ENCODE results near the gene SPRYD7. TPM values are rescaled to one million over a fixed set of nuclear protein-coding genes. Genes with fewer than 3 reads are reported as not detected.

The SPRYD7 gene
- total RNA-seq, 2 donors from 2014 or later, result 2.0 to 5.6 TPM

DNA sequence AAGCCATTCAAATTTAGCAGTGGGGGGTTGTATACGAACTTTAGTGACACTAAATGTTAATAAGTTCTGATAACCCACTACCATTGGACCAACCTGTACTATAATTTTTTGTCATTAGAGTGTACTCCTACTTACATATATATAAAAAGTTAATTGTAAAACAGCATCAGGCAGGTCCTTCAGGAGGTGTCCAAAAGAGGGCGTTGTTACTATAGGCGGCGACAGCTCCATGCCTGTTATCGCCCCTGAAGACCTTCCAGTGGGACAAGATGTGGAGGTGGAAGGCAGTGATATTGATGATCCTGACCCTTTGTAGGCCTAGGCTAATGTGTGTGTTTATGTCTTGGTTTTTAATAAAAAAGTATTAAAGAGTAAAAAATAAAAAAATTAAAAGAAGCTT lies 27.5 kb downstream of the SPRYD7 start:
- H3K9me3 ChIP-seq (ENCODE audit: control insufficient read depth, low read length), result no peaks in the 10 kb centered on the region
- H3K4me3 Mint-ChIP-seq, result no peak overlapping the region
- H3K4me3 ChIP-seq (ENCODE audit: low read length), result no peak overlapping the region
- peaks cover 4% of the 10 kb centered on the region for H3K36me3 Mint-ChIP-seq (ENCODE audit: low read depth)
- no peak overlapping the region for H3K27ac Mint-ChIP-seq
- H3K4me1 ChIP-seq (ENCODE audit: control insufficient read depth, insufficient read depth, low read length), result no peaks in the 10 kb centered on the region
- TF ChIP-seq, protein P1, sequence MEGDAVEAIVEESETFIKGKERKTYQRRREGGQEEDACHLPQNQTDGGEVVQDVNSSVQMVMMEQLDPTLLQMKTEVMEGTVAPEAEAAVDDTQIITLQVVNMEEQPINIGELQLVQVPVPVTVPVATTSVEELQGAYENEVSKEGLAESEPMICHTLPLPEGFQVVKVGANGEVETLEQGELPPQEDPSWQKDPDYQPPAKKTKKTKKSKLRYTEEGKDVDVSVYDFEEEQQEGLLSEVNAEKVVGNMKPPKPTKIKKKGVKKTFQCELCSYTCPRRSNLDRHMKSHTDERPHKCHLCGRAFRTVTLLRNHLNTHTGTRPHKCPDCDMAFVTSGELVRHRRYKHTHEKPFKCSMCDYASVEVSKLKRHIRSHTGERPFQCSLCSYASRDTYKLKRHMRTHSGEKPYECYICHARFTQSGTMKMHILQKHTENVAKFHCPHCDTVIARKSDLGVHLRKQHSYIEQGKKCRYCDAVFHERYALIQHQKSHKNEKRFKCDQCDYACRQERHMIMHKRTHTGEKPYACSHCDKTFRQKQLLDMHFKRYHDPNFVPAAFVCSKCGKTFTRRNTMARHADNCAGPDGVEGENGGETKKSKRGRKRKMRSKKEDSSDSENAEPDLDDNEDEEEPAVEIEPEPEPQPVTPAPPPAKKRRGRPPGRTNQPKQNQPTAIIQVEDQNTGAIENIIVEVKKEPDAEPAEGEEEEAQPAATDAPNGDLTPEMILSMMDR (conservative IDR thresholded peaks at IDR 0.05), result peak; percentile 66
- H3K9ac ChIP-seq (ENCODE audit: extremely low read depth, low read length, poor library complexity, severe bottlenecking), result no peak overlapping the region
- H3K27me3 ChIP-seq (ENCODE audit: control insufficient read depth, insufficient read depth, low read length, poor library complexity, severe bottlenecking), result no peaks in the 10 kb centered on the region
- H3K27ac ChIP-seq (ENCODE audit: low read depth, low read length), result no peak overlapping the region
- no peaks in the 10 kb centered on the region for H3K27me3 Mint-ChIP-seq (ENCODE audit: insufficient read depth)
- H3K9me3 Mint-ChIP-seq, result peaks cover 2% of the 10 kb centered on the region
- no peaks in the 10 kb centered on the region for H3K36me3 ChIP-seq (ENCODE audit: control insufficient read depth, insufficient read depth, low read length)
- 75 to 88% methylated on average over 4 of the region's 5 CpGs for WGBS, 2 experiments (ENCODE audit: insufficient coverage in 1 of 2, insufficient read length in 1 of 2)
- peak; percentile 52 for DNase-seq
- H3K4me1 Mint-ChIP-seq, result no peaks in the 10 kb centered on the region

DNA sequence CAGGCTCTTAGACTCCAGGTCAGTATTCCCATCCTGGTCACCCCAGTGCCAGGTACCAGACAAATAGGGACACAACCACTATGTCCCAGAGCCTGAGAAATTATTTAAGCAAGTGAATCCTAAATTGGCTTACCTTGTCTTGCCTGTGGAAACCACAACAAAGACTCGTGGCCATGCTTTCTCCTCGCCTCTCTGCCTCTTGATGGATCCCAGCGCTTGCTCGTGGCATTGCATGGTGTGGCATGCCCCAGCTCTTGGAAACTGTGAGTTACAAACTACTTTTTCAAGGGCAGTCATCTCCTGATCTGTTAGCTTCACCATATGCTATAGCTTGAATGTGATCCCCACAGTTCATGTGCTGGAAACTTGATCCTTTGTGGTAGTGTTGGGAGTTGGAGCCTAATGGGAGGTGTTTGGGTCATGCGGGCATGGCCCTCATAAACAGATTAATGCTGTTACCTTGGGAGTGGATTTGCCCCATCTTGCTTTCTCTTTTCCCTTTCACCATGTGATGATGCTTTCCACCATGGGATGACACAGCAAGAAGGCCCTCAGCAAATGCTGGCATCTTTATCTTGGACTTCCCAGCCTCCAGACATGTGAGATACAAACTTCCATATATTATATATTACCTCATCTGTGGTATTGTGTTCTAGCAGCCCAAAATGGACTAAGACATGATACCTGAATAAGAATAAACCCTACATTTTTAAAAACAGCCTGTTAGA lies 31.2 kb downstream of the SPRYD7 start:
- H3K9ac ChIP-seq (ENCODE audit: extremely low read depth, low read length, poor library complexity, severe bottlenecking), result no peak overlapping the region
- H3K4me1 ChIP-seq (ENCODE audit: control insufficient read depth, insufficient read depth, low read length), result no peaks in the 10 kb centered on the region
- H3K9me3 ChIP-seq (ENCODE audit: control insufficient read depth, low read length), result no peaks in the 10 kb centered on the region
- Mint-ChIP-seq H3K9me3 (peaks cover 2% of the 10 kb centered on the region), H3K4me3 (no peak overlapping the region), H3K36me3 (ENCODE audit: low read depth) (no peaks in the 10 kb centered on the region), H3K27ac (no peak overlapping the region), H3K27me3 (ENCODE audit: insufficient read depth) (no peaks in the 10 kb centered on the region), H3K4me1 (no peaks in the 10 kb centered on the region)
- TF ChIP-seq, protein P1 (conservative IDR thresholded peaks at IDR 0.05), result no peak
- WGBS, 2 experiments (ENCODE audit: insufficient coverage in 1 of 2, insufficient read length in 1 of 2), result 83 to 93% methylated on average over 4 to 5 of the region's 5 CpGs
- H3K36me3 ChIP-seq (ENCODE audit: control insufficient read depth, insufficient read depth, low read length), result no peaks in the 10 kb centered on the region
- H3K27me3 ChIP-seq (ENCODE audit: control insufficient read depth, insufficient read depth, low read length, poor library complexity, severe bottlenecking), result no peaks in the 10 kb centered on the region
- H3K4me3 ChIP-seq (ENCODE audit: low read length), result no peak overlapping the region
- H3K27ac ChIP-seq (ENCODE audit: low read depth, low read length), result no peak overlapping the region
- no peak for DNase-seq

- Mint-ChIP-seq H3K9me3 (no peaks in the 10 kb centered on the region), H3K4me1 (no peaks in the 10 kb centered on the region), H3K27me3 (ENCODE audit: insufficient read depth) (no peaks in the 10 kb centered on the region), H3K36me3 (ENCODE audit: low read depth) (no peaks in the 10 kb centered on the region), H3K27ac (no peak overlapping the region), H3K4me3 (no peak overlapping the region)
- Histone ChIP-seq H3K4me1 (ENCODE audit: control insufficient read depth, insufficient read depth, low read length) (no peaks in the 10 kb centered on the region), H3K4me3 (ENCODE audit: low read length) (no peak overlapping the region), H3K9me3 (ENCODE audit: control insufficient read depth, low read length) (no peaks in the 10 kb centered on the region), H3K36me3 (ENCODE audit: control insufficient read depth, insufficient read depth, low read length) (no peaks in the 10 kb centered on the region), H3K27me3 (ENCODE audit: control insufficient read depth, insufficient read depth, low read length, poor library complexity, severe bottlenecking) (no peaks in the 10 kb centered on the region), H3K27ac (ENCODE audit: low read depth, low read length) (no peak overlapping the region), H3K9ac (ENCODE audit: extremely low read depth, low read length, poor library complexity, severe bottlenecking) (no peak overlapping the region)
- DNase-seq, result no peak
- 81 to 97% methylated on average over 5 to 8 of the region's 8 CpGs for WGBS, 2 experiments (ENCODE audit: insufficient coverage in 1 of 2, insufficient read length in 1 of 2)
- TF ChIP-seq, protein P1 (conservative IDR thresholded peaks at IDR 0.05), result no peak
Measured at GRCh38 chr13:49898792-49899191, 37.3 kb downstream of the SPRYD7 start.
